Endodermal cell (in vitro differentiated cells): ENCODE results near the gene CDK15. TPM values are rescaled to one million over a fixed set of nuclear protein-coding genes. Genes with fewer than 3 reads are reported as not detected.

Experiments used
- DNase-seq: peaks from one replicate; pipeline ENCODE4 v3.0.0-alpha.2; 2017
- H3K27ac ChIP-seq: 2 replicates; pipeline ENCODE4 v1.5.1; 2013; ENCODE audit warnings: mild to moderate bottlenecking, low read depth, low read length, moderate library complexity
- H3K27me3 ChIP-seq: 2 replicates; pipeline ENCODE4 v1.6.1; 2013; ENCODE audit warnings: mild to moderate bottlenecking, low read length, moderate library complexity; ENCODE audit not compliant: insufficient read depth, control insufficient read depth, poor library complexity, severe bottlenecking
- H3K36me3 ChIP-seq: 2 replicates; pipeline ENCODE4 v1.7.0; 2013; ENCODE audit warnings: mild to moderate bottlenecking, low read length, moderate library complexity; ENCODE audit not compliant: control insufficient read depth, insufficient read depth
- H3K4me1 ChIP-seq: one replicate; pipeline ENCODE4 v1.7.0; 2013; ENCODE audit warnings: low read length; ENCODE audit not compliant: control insufficient read depth, insufficient read depth
- H3K4me3 ChIP-seq: 2 replicates; pipeline ENCODE4 v1.5.1; 2013; ENCODE audit warnings: mild to moderate bottlenecking, low read length, moderate library complexity
- H3K9ac ChIP-seq: 2 replicates; pipeline ENCODE4 v1.6.1; 2013; ENCODE audit warnings: mild to moderate bottlenecking, low read length, moderate library complexity; ENCODE audit not compliant: poor library complexity, severe bottlenecking; ENCODE audit errors: extremely low read depth
- H3K9me3 ChIP-seq: 2 replicates; pipeline ENCODE4 v1.6.1; 2013; ENCODE audit warnings: mild to moderate bottlenecking, low read length, moderate library complexity; ENCODE audit not compliant: control insufficient read depth
- H3K27ac Mint-ChIP-seq: 2 replicates; pipeline ENCODE4 v1.8.0; 2020; ENCODE audit warnings: mixed read lengths
- H3K27me3 Mint-ChIP-seq: 2 replicates; pipeline ENCODE4 v1.8.0; 2021; ENCODE audit warnings: mild to moderate bottlenecking, mixed read lengths; ENCODE audit not compliant: insufficient read depth
- H3K36me3 Mint-ChIP-seq: 2 replicates; pipeline ENCODE4 v1.8.0; 2020; ENCODE audit warnings: low read depth, mixed read lengths
- H3K4me1 Mint-ChIP-seq: 2 replicates; pipeline ENCODE4 v1.8.0; 2020; ENCODE audit warnings: mixed read lengths
- H3K4me3 Mint-ChIP-seq: 2 replicates; pipeline ENCODE4 v1.8.0; 2020; ENCODE audit warnings: mild to moderate bottlenecking, moderate library complexity, mixed read lengths
- H3K9me3 Mint-ChIP-seq: 2 replicates; pipeline ENCODE4 v1.8.0; 2020; ENCODE audit warnings: mild to moderate bottlenecking, mixed read lengths
- WGBS, 2 experiments: methylation state at CpG; one replicate each; pipeline versions ENCODE4 v1.1.5 to v1.1.7; 2013; ENCODE audit warnings: missing lambda C conversion rate in 2 of 2, mixed read lengths in 1 of 2; ENCODE audit not compliant: insufficient coverage in 1 of 2, insufficient read length in 1 of 2; 5-methylcytosine and 5-hydroxymethylcytosine counted together
- total RNA-seq, 2 donors: library from RNA; stranded (reverse); fragmentation: NEBNext Ultra II Directional in 1 of 2; extraction: Animal tissue kit (Norgen Biotek cat#: 25700) in 1 of 2; gene quantifications; 2 replicates in 1 of 2; 3 replicates in 1 of 2; pipeline ENCODE4 v1.2.1, GENCODE V29; 2021
- TF ChIP-seq, protein P1 (sequence below): fragments of 200-600 bp; sonication (generic); conservative IDR thresholded peaks from 2 replicates; pipeline ENCODE4 v1.5.0; 2021; ENCODE audit warnings: antibody characterized with exemption, mild to moderate bottlenecking

The CDK15 gene
- total RNA-seq, 2 donors from 2014 or later: 0.35 TPM; not detected in 1

DNA sequence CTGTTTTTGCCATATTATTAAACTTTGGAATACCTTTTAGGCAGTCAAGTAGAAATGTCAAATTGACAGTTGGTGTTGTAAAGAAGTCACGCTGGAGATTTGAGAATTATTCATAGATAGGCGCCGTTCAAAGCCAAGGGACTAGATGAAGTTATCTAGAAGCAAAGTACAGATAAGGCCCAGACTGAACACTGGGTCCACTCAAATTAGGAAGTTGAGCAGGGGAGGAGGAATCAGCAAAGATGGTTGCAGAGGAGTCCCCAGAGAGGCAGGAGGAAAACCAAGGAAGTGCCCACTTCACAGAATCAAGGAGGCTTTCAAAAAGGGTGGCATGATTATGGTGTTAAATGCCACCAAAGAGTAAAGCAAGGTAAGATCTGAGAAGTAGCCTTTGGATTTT lies 16.0 kb upstream of the CDK15 start:
- Histone ChIP-seq H3K9ac (no peak overlapping the region), H3K4me3 (no peak overlapping the region), H3K9me3 (no peaks in the 10 kb centered on the region), H3K27ac (no peak overlapping the region), H3K36me3 (no peaks in the 10 kb centered on the region), H3K27me3 (no peaks in the 10 kb centered on the region), H3K4me1 (no peaks in the 10 kb centered on the region)
- H3K4me1 Mint-ChIP-seq: peaks cover 13% of the 10 kb centered on the region
- no peaks in the 10 kb centered on the region for H3K9me3 Mint-ChIP-seq
- H3K36me3 Mint-ChIP-seq: no peaks in the 10 kb centered on the region
- H3K27me3 Mint-ChIP-seq: peaks cover 6% of the 10 kb centered on the region
- no peak overlapping the region for H3K4me3 Mint-ChIP-seq
- H3K27ac Mint-ChIP-seq: no peak overlapping the region
- TF ChIP-seq, protein P1, sequence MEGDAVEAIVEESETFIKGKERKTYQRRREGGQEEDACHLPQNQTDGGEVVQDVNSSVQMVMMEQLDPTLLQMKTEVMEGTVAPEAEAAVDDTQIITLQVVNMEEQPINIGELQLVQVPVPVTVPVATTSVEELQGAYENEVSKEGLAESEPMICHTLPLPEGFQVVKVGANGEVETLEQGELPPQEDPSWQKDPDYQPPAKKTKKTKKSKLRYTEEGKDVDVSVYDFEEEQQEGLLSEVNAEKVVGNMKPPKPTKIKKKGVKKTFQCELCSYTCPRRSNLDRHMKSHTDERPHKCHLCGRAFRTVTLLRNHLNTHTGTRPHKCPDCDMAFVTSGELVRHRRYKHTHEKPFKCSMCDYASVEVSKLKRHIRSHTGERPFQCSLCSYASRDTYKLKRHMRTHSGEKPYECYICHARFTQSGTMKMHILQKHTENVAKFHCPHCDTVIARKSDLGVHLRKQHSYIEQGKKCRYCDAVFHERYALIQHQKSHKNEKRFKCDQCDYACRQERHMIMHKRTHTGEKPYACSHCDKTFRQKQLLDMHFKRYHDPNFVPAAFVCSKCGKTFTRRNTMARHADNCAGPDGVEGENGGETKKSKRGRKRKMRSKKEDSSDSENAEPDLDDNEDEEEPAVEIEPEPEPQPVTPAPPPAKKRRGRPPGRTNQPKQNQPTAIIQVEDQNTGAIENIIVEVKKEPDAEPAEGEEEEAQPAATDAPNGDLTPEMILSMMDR: no peak
- 97 to 98% methylated on average over 3 of the region's 3 CpGs for WGBS, 2 experiments
- DNase-seq: no peak

DNA sequence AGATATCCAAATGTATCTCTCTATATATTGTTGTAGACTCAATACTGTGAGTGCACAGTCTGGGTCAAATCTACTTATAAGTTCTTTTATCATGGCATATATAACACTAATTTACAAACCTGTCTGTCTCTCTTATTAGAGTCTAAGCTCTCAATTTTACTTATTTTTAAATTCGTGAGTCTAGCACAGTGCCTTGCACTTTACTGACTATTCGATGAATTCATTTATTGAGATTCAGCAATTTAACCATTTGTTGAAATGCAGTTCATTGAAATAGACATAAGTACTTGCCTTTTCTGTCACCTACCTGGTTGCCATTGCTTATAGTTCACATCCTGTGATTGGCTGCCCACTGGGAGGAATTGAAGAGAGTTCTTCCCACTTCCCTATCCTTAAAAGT lies 15.3 kb upstream of the CDK15 start:
- Mint-ChIP-seq H3K9me3 (no peaks in the 10 kb centered on the region), H3K27me3 (peaks cover 6% of the 10 kb centered on the region)

DNA sequence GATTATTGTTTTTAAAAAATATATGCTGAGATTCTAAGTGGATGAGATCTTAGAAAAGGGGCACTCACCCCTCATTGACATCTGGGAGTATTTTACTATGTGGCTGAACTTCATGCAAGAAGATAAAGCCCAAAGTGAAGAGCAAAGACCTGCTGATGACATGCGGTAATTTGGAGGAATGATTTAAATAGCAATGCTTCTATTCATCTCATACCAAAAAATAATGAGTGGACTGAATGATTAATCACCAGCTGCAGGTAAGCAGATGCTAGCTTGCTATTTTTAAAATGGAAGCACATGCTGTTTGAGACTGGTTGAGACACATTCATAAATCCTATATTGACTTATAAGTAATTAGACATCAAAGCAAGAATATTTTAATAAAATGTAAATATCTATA lies 12.7 kb upstream of the CDK15 start:
- H3K27ac Mint-ChIP-seq: no peak overlapping the region
- WGBS, 2 experiments: 100% methylated on average over 1 of the region's 1 CpG; no CpG with 5 or more reads in 1 of the 2 experiments
- no peaks in the 10 kb centered on the region for H3K36me3 ChIP-seq
- TF ChIP-seq, protein P1: no peak
- H3K27ac ChIP-seq: no peak overlapping the region
- H3K27me3 Mint-ChIP-seq: peaks cover 4% of the 10 kb centered on the region
- no peaks in the 10 kb centered on the region for H3K27me3 ChIP-seq
- no peak overlapping the region for H3K9ac ChIP-seq
- peaks cover 19% of the 10 kb centered on the region for H3K4me1 Mint-ChIP-seq
- no peaks in the 10 kb centered on the region for H3K4me1 ChIP-seq
- no peaks in the 10 kb centered on the region for H3K9me3 Mint-ChIP-seq
- no peak overlapping the region for H3K4me3 ChIP-seq
- DNase-seq: no peak
- H3K4me3 Mint-ChIP-seq: no peak overlapping the region
- H3K36me3 Mint-ChIP-seq: no peaks in the 10 kb centered on the region
- H3K9me3 ChIP-seq: no peaks in the 10 kb centered on the region

More for the DNA sequence above, 15.3 kb upstream of the CDK15 start:
- Mint-ChIP-seq H3K36me3 (no peaks in the 10 kb centered on the region), H3K27ac (no peak overlapping the region), H3K4me1 (peaks cover 18% of the 10 kb centered on the region), H3K4me3 (no peak overlapping the region)
- 90 to 95% methylated on average over 1 to 2 of the region's 2 CpGs for WGBS, 2 experiments
- H3K27me3 ChIP-seq: no peaks in the 10 kb centered on the region
- TF ChIP-seq, protein P1: no peak
- H3K36me3 ChIP-seq: no peaks in the 10 kb centered on the region
- no peaks in the 10 kb centered on the region for H3K4me1 ChIP-seq
- no peak for DNase-seq
- no peak overlapping the region for H3K4me3 ChIP-seq
- H3K27ac ChIP-seq: no peak overlapping the region
- H3K9me3 ChIP-seq: no peaks in the 10 kb centered on the region
- H3K9ac ChIP-seq: no peak overlapping the region
